HAP-1 (cell line): ENCODE measurements around the gene TPX2.
A peak's percentile ranks its signal among the peaks of the same experiment; 100 is the strongest.
"Not testable (repeated sequence)": the region's sequence is repeated elsewhere in the genome, so short reads cannot be mapped to it uniquely, and the experiment has no call there.

Experiments
- DNase-seq, 2 experiments: peaks; one replicate each; pipeline ENCODE4 v3.0.0-alpha.2; 2016 to 2020; ENCODE audit warnings: low spot score in 2 of 2
- H3K27me3 ChIP-seq: fragments of 250-450 bp; sonication (Bioruptor Pico); 2 replicates; pipeline ENCODE4 v1.5.1; 2020; ENCODE audit warnings: low read depth, mild to moderate bottlenecking, moderate library complexity
- H3K36me3 ChIP-seq: fragments of 250-450 bp; sonication (Bioruptor Pico); replicated peaks from 2 replicates; pipeline ENCODE4 v1.5.1; 2020; ENCODE audit warnings: mild to moderate bottlenecking
- H3K4me1 ChIP-seq: fragments of 250-450 bp; sonication (Bioruptor Pico); 2 replicates; pipeline ENCODE4 v1.5.1; 2020; ENCODE audit warnings: mild to moderate bottlenecking
- H3K4me3 ChIP-seq: fragments of 250-450 bp; sonication (Bioruptor Pico); 2 replicates; pipeline ENCODE4 v1.5.1; 2020; ENCODE audit warnings: mild to moderate bottlenecking, moderate library complexity
- H3K9me3 ChIP-seq: fragments of 250-450 bp; sonication (Bioruptor Pico); 2 replicates; pipeline ENCODE4 v1.5.1; 2020; ENCODE audit warnings: mild to moderate bottlenecking, moderate library complexity
- in situ Hi-C: fragments of 300-500 bp; cut with MboI; formaldehyde crosslinking; loops from 3 replicates; pipeline ENCODE4 v1.14.3; 2020; ENCODE audit warnings: low sequenced_read_pairs, inconsistent platforms, mixed read lengths

TPX2 gene

GRCh38 chr20:31813611-31814010 lies 74.5 kb downstream of the TPX2 start:
- no peaks in the 10 kb centered on the region for H3K4me1 ChIP-seq
- no peaks in the 10 kb centered on the region for H3K27me3 ChIP-seq
- peaks cover 9% of the 10 kb centered on the region for H3K36me3 ChIP-seq
- no peak overlapping the region for H3K4me3 ChIP-seq
- H3K9me3 ChIP-seq, result no peaks in the 10 kb centered on the region; the same call in 1 of the 2 replicates
- in situ Hi-C loops, result no loop called here
- no peak for DNase-seq

GRCh38 chr20:31814142-31814541 lies 75.1 kb downstream of the TPX2 start:
- H3K4me3 ChIP-seq, DNase-seq, H3K4me1 ChIP-seq, H3K27me3 ChIP-seq, H3K36me3 ChIP-seq, in situ Hi-C loops, H3K9me3 ChIP-seq: not testable (repeated sequence)

- in situ Hi-C loops, result no loop called here
- no peak for DNase-seq
- Histone ChIP-seq H3K4me1 (no peaks in the 10 kb centered on the region), H3K27me3 (no peaks in the 10 kb centered on the region), H3K4me3 (no peak overlapping the region), H3K9me3 (no peaks in the 10 kb centered on the region; the same call in 1 of the 2 replicates), H3K36me3 (peaks cover 4% of the 10 kb centered on the region; the same call in 1 of the 2 replicates)
Measured at GRCh38 chr20:31815408-31816188, 76.5 kb downstream of the TPX2 start.

GRCh38 chr20:31816221-31816620 lies 77.1 kb downstream of the TPX2 start:
- Histone ChIP-seq H3K9me3 (no peaks in the 10 kb centered on the region; the same call in 1 of the 2 replicates), H3K4me1 (no peaks in the 10 kb centered on the region), H3K27me3 (no peaks in the 10 kb centered on the region), H3K36me3 (peaks cover 4% of the 10 kb centered on the region; the same call in 1 of the 2 replicates), H3K4me3 (no peak overlapping the region)
- DNase-seq, result no peak
- in situ Hi-C loops, result no loop called here

GRCh38 chr20:31817461-31817860 lies 78.4 kb downstream of the TPX2 start:
- Histone ChIP-seq H3K27me3 (no peaks in the 10 kb centered on the region), H3K4me3 (no peak overlapping the region), H3K9me3 (no peaks in the 10 kb centered on the region; the same call in 1 of the 2 replicates), H3K4me1 (no peaks in the 10 kb centered on the region; the same call in 1 of the 2 replicates), H3K36me3 (no peaks in the 10 kb centered on the region)
- in situ Hi-C loops, result no loop called here
- DNase-seq, result no peak

- in situ Hi-C loops, result no loop called here
- no peaks in the 10 kb centered on the region for H3K36me3 ChIP-seq
- no peak for DNase-seq
- no peaks in the 10 kb centered on the region for H3K27me3 ChIP-seq
- no peak overlapping the region for H3K4me3 ChIP-seq
- no peaks in the 10 kb centered on the region; the same call in 1 of the 2 replicates for H3K9me3 ChIP-seq
- H3K4me1 ChIP-seq, result peaks cover 2% of the 10 kb centered on the region; the same call in 1 of the 2 replicates
Measured at GRCh38 chr20:31818376-31818908, 79.4 kb downstream of the TPX2 start.

- in situ Hi-C loops, result no loop called here
- Histone ChIP-seq H3K27me3 (no peaks in the 10 kb centered on the region), H3K9me3 (no peaks in the 10 kb centered on the region; the same call in 1 of the 2 replicates), H3K4me1 (peaks cover 2% of the 10 kb centered on the region; the same call in 1 of the 2 replicates), H3K36me3 (no peaks in the 10 kb centered on the region), H3K4me3 (no peak within 1 kb of the TSS)
- no peak for DNase-seq
Measured at GRCh38 chr20:31819083-31819784, 80.1 kb downstream of the TPX2 start, which contains the start of gene MYLK2. TSS of gene MYLK2 (plus strand) at chr20:31819356. CDS start at chr20:31819581, 225 bp downstream.

GRCh38 chr20:31820228-31820627 lies 81.1 kb downstream of the TPX2 start:
- Histone ChIP-seq H3K4me1 (peaks cover 2% of the 10 kb centered on the region; the same call in 1 of the 2 replicates), H3K27me3 (no peaks in the 10 kb centered on the region), H3K36me3 (no peaks in the 10 kb centered on the region), H3K9me3 (no peaks in the 10 kb centered on the region; the same call in 1 of the 2 replicates), H3K4me3 (no peak overlapping the region)
- no peak for DNase-seq
- in situ Hi-C loops, result loop anchor here (5.0 to 10.0 kb wide), 3 partner anchors 135 to 835 kb away; partner anchors contain the start of gene PDRG1

- Histone ChIP-seq H3K9me3 (no peaks in the 10 kb centered on the region; the same call in 1 of the 2 replicates), H3K4me3 (no peak overlapping the region), H3K36me3 (no peaks in the 10 kb centered on the region), H3K4me1 (peaks cover 2% of the 10 kb centered on the region; the same call in 1 of the 2 replicates), H3K27me3 (no peaks in the 10 kb centered on the region)
- in situ Hi-C loops, result loop anchor here (5.0 to 10.0 kb wide), 3 partner anchors 133 to 833 kb away; partner anchors contain the start of gene PDRG1
- DNase-seq, result no peak
Measured at GRCh38 chr20:31821427-31821826, 82.3 kb downstream of the TPX2 start.

GRCh38 chr20:31822421-31823330 lies 83.6 kb downstream of the TPX2 start:
- H3K36me3 ChIP-seq, result no peaks in the 10 kb centered on the region
- peak overlapping the region; percentile 1; the same call in 1 of the 2 replicates for H3K4me3 ChIP-seq
- H3K27me3 ChIP-seq, result no peaks in the 10 kb centered on the region
- peak; percentile 65 to 89 for DNase-seq
- in situ Hi-C loops, result loop anchor here (5.0 to 10.0 kb wide), 3 partner anchors 132 to 832 kb away; partner anchors contain the start of gene PDRG1
- no peaks in the 10 kb centered on the region for H3K9me3 ChIP-seq
- peaks cover 2% of the 10 kb centered on the region; the same call in 1 of the 2 replicates for H3K4me1 ChIP-seq

GRCh38 chr20:31823360-31824124 lies 84.5 kb downstream of the TPX2 start:
- in situ Hi-C loops, result loop anchor here (5.0 to 10.0 kb wide), 3 partner anchors 131 to 831 kb away; partner anchors contain the start of gene PDRG1
- DNase-seq, result no peak
- no peak overlapping the region for H3K4me3 ChIP-seq
- H3K36me3 ChIP-seq, result no peaks in the 10 kb centered on the region
- H3K27me3 ChIP-seq, result no peaks in the 10 kb centered on the region
- H3K9me3 ChIP-seq, result no peaks in the 10 kb centered on the region
- peaks cover 2% of the 10 kb centered on the region; the same call in 1 of the 2 replicates for H3K4me1 ChIP-seq

- in situ Hi-C loops, result loop anchor here (5.0 to 10.0 kb wide), 3 partner anchors 131 to 831 kb away; partner anchors contain the start of gene PDRG1
Measured at GRCh38 chr20:31824125-31824485, 85.0 kb downstream of the TPX2 start.

More at GRCh38 chr20:31824125-31824485, 85.0 kb downstream of the TPX2 start:
- no peaks in the 10 kb centered on the region for H3K27me3 ChIP-seq
- no peak overlapping the region for H3K4me3 ChIP-seq
- peaks cover 2% of the 10 kb centered on the region; the same call in 1 of the 2 replicates for H3K4me1 ChIP-seq
- no peaks in the 10 kb centered on the region for H3K36me3 ChIP-seq
- DNase-seq, result no peak
- H3K9me3 ChIP-seq, result no peaks in the 10 kb centered on the region
